GM23338 (cell line): ENCODE data around the gene OTUB2. TPM values are rescaled to one million over a fixed set of nuclear protein-coding genes. Genes with fewer than 3 reads are reported as not detected.

Source experiments
- ATAC-seq: fragments of 200-7000 bp; cut with Tn5 transposase; 3 replicates; pipeline ENCODE4 v1.9.1; 2020
- DNase-seq: peaks from one replicate; pipeline ENCODE4 v3.0.0-alpha.2; 2015; ENCODE audit warnings: low spot score
- H2AFZ ChIP-seq: fragments of 200-600 bp; sonication (generic); 2 replicates; pipeline ENCODE4 v1.8.0; 2016; ENCODE audit warnings: antibody characterized with exemption, mild to moderate bottlenecking, moderate library complexity
- H3F3A ChIP-seq: fragments of 200-600 bp; sonication (generic); replicated peaks from 2 replicates; pipeline ENCODE4 v1.8.0; 2017; ENCODE audit warnings: antibody characterized with exemption, mixed run types, low read depth
- H3K27ac ChIP-seq: fragments of 200-600 bp; sonication (generic); 2 replicates; pipeline ENCODE4 v1.6.1; 2016; ENCODE audit warnings: low read depth
- H3K27me3 ChIP-seq: fragments of 200-600 bp; sonication (generic); 2 replicates; pipeline ENCODE4 v1.8.0; 2016; ENCODE audit warnings: mild to moderate bottlenecking, mixed run types, moderate library complexity; ENCODE audit not compliant: insufficient read depth
- H3K36me3 ChIP-seq: fragments of 200-600 bp; sonication (generic); 2 replicates; pipeline ENCODE4 v1.8.0; 2016; ENCODE audit warnings: mild to moderate bottlenecking; ENCODE audit not compliant: insufficient read depth
- H3K4me1 ChIP-seq: fragments of 200-600 bp; sonication (generic); 2 replicates; pipeline ENCODE4 v1.8.0; 2016; ENCODE audit warnings: mild to moderate bottlenecking, moderate library complexity; ENCODE audit not compliant: insufficient read depth
- H3K4me2 ChIP-seq: fragments of 200-600 bp; sonication (generic); 2 replicates; pipeline ENCODE4 v1.7.1; 2017; ENCODE audit warnings: mixed run types
- H3K4me3 ChIP-seq: fragments of 200-600 bp; sonication (generic); 2 replicates; pipeline ENCODE4 v1.6.1; 2016; ENCODE audit warnings: mixed run types
- H3K79me2 ChIP-seq: fragments of 200-600 bp; sonication (generic); replicated peaks from 2 replicates; pipeline ENCODE4 v1.8.0; 2017; ENCODE audit warnings: mild to moderate bottlenecking; ENCODE audit not compliant: insufficient read depth
- H3K9me2 ChIP-seq: fragments of 200-600 bp; sonication (generic); 2 replicates; pipeline ENCODE4 v1.8.0; 2017; ENCODE audit not compliant: insufficient read depth
- H4K20me1 ChIP-seq: fragments of 200-600 bp; sonication (generic); replicated peaks from 2 replicates; pipeline ENCODE4 v1.8.0; 2017; ENCODE audit warnings: mild to moderate bottlenecking; ENCODE audit not compliant: insufficient read depth
- H3K27ac Mint-ChIP-seq: 2 replicates; pipeline ENCODE4 v1.8.0; 2020; ENCODE audit warnings: inconsistent platforms, mild to moderate bottlenecking, moderate library complexity, mixed read lengths
- H3K27me3 Mint-ChIP-seq: 3 replicates; pipeline ENCODE4 v1.8.0; 2022; ENCODE audit warnings: low read depth, mild to moderate bottlenecking, moderate library complexity, mixed read lengths, inconsistent platforms; ENCODE audit not compliant: insufficient read depth, poor library complexity
- H3K36me3 Mint-ChIP-seq: 3 replicates; pipeline ENCODE4 v1.8.0; 2021; ENCODE audit warnings: low read depth, mild to moderate bottlenecking, inconsistent platforms, moderate library complexity, mixed read lengths
- H3K4me1 Mint-ChIP-seq: 3 replicates; pipeline ENCODE4 v1.8.0; 2020; ENCODE audit warnings: mild to moderate bottlenecking, inconsistent platforms, mixed read lengths
- H3K4me3 Mint-ChIP-seq: 3 replicates; pipeline ENCODE4 v1.8.0; 2021; ENCODE audit warnings: moderate library complexity, mild to moderate bottlenecking, inconsistent platforms, mixed read lengths
- H3K9me3 Mint-ChIP-seq: 3 replicates; pipeline ENCODE4 v1.8.0; 2020; ENCODE audit warnings: moderate library complexity, mild to moderate bottlenecking, inconsistent platforms, mixed read lengths
- CREB1 ChIP-seq: fragments of 250-450 bp; sonication (Bioruptor Pico); IDR thresholded peaks from 2 replicates; pipeline ENCODE4 v1.5.0; 2020; ENCODE audit warnings: low read depth, mild to moderate bottlenecking, moderate library complexity
- JUNB ChIP-seq: IDR thresholded peaks from one replicate; pipeline ENCODE4 v1.6.1; 2016; ENCODE audit warnings: antibody characterized with exemption; ENCODE audit not compliant: unreplicated experiment
- NANOG ChIP-seq: IDR thresholded peaks from 2 replicates; pipeline ENCODE4 v1.6.1; 2016; ENCODE audit warnings: antibody characterized with exemption, borderline replicate concordance
- POLR2AphosphoS5 ChIP-seq: IDR thresholded peaks from 2 replicates; pipeline ENCODE4 v1.6.1; 2016; ENCODE audit warnings: antibody characterized with exemption, low read depth
- STAT1 ChIP-seq: IDR thresholded peaks from one replicate; pipeline ENCODE4 v1.6.1; 2016; ENCODE audit warnings: antibody characterized with exemption; ENCODE audit not compliant: unreplicated experiment
- ZNF114 ChIP-seq: fragments of 250-450 bp; sonication (Bioruptor Pico); IDR thresholded peaks from 2 replicates; pipeline ENCODE4 v1.5.0; 2020; ENCODE audit warnings: mild to moderate bottlenecking, moderate library complexity
- polyA plus RNA-seq: library from polyadenylated mRNA; unstranded; fragments of >200 nt; fragmentation: Nextera tagmentation; extraction: Ambion mirVana; gene quantifications from 2 replicates; pipeline ENCODE4 v1.2.1, GENCODE V29; 2016
- total RNA-seq: library from RNA; depleted of rRNA; stranded (reverse); fragments of >200 nt; shearing (Covaris generic); gene quantifications from 2 replicates; pipeline ENCODE4 v1.2.3, GENCODE V29; 2014
- TF ChIP-seq, protein P1 (sequence below), 2 experiments: fragments of 200-600 bp in 1 of 2; sonication (generic) in 1 of 2; conservative IDR thresholded peaks; 2 replicates each; pipeline versions ENCODE4 v1.5.1 to v1.6.1; 2016 to 2017; ENCODE audit warnings: antibody characterized with exemption in 2 of 2, low read depth in 2 of 2, mild to moderate bottlenecking in 2 of 2, moderate library complexity in 1 of 2
- TF ChIP-seq, protein P2 (sequence below): IDR thresholded peaks from one replicate; pipeline ENCODE4 v1.6.1; 2018; ENCODE audit warnings: antibody characterized with exemption; ENCODE audit not compliant: unreplicated experiment

OTUB2 gene
- total and polyA plus RNA-seq, 2 experiments from 2014 or later: 2.1 to 4.1 TPM

DNA sequence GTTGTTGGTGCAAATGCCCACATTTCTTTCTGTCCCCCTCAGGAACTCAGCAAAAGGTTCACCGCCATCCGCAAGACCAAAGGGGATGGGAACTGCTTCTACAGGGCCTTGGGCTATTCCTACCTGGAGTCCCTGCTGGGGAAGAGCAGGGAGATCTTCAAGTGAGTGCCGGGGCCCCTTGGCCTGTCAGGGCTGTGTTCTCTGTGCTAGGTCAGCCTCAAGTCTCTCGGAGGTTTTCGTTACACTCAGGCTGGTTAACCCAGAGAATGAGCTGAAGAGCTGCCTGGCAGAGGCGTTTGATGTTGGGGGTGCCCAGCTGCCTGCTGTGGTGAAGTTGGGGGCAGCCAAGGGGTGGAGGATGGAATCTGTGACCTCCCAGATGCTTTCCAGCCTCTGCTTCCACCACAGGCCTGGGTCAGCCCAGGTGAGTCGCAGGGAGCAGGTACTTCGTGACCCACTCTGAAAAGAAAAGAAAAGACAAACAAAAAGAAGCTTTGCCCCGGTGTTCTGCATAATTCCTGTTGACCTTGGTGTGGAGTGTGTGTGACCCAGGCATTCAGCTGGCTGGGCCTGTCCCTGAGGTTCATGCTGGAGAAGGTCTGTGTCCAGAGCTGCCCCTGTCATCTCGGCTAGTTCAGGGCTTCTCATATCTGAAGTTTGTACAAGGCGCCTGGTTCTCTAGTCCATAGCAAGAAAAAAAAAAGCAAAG lies 12.9 kb downstream of the OTUB2 start (continued):
- TF ChIP-seq, protein P1, sequence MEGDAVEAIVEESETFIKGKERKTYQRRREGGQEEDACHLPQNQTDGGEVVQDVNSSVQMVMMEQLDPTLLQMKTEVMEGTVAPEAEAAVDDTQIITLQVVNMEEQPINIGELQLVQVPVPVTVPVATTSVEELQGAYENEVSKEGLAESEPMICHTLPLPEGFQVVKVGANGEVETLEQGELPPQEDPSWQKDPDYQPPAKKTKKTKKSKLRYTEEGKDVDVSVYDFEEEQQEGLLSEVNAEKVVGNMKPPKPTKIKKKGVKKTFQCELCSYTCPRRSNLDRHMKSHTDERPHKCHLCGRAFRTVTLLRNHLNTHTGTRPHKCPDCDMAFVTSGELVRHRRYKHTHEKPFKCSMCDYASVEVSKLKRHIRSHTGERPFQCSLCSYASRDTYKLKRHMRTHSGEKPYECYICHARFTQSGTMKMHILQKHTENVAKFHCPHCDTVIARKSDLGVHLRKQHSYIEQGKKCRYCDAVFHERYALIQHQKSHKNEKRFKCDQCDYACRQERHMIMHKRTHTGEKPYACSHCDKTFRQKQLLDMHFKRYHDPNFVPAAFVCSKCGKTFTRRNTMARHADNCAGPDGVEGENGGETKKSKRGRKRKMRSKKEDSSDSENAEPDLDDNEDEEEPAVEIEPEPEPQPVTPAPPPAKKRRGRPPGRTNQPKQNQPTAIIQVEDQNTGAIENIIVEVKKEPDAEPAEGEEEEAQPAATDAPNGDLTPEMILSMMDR (conservative IDR thresholded peaks at IDR 0.05; ENCODE audit: low read depth in 2 of 2): no peak
- TF ChIP-seq, protein P2, sequence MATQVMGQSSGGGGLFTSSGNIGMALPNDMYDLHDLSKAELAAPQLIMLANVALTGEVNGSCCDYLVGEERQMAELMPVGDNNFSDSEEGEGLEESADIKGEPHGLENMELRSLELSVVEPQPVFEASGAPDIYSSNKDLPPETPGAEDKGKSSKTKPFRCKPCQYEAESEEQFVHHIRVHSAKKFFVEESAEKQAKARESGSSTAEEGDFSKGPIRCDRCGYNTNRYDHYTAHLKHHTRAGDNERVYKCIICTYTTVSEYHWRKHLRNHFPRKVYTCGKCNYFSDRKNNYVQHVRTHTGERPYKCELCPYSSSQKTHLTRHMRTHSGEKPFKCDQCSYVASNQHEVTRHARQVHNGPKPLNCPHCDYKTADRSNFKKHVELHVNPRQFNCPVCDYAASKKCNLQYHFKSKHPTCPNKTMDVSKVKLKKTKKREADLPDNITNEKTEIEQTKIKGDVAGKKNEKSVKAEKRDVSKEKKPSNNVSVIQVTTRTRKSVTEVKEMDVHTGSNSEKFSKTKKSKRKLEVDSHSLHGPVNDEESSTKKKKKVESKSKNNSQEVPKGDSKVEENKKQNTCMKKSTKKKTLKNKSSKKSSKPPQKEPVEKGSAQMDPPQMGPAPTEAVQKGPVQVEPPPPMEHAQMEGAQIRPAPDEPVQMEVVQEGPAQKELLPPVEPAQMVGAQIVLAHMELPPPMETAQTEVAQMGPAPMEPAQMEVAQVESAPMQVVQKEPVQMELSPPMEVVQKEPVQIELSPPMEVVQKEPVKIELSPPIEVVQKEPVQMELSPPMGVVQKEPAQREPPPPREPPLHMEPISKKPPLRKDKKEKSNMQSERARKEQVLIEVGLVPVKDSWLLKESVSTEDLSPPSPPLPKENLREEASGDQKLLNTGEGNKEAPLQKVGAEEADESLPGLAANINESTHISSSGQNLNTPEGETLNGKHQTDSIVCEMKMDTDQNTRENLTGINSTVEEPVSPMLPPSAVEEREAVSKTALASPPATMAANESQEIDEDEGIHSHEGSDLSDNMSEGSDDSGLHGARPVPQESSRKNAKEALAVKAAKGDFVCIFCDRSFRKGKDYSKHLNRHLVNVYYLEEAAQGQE: no peak
- TF ChIP-seq NANOG (no peak), JUNB (no peak), POLR2AphosphoS5 (no peak)

DNA sequence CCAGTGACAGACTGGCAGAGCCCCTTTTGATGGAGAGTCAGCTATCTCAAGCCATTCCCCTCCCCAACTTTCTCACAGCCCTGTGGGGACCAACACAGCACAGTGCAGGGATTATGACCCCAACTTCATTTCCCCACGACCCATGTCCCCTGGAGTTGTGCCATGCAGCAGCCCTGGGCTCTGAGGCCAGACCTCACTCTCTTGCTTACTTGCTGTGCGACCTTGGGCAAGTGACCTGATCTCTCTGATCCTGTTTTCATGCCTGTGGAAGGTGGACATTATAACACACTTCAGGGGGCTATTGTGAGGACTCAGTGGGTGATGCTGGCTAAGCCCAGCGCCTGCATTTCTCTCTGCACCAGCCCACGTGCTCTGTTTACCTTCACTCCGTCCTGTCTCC lies 14.1 kb downstream of the OTUB2 start:
- TF ChIP-seq JUNB: no peak
- no peak for TF ChIP-seq STAT1
- TF ChIP-seq ZNF114 (CRISPR knock-in tag): no peak
- no peak for TF ChIP-seq CREB1
- no peak for TF ChIP-seq POLR2AphosphoS5
- TF ChIP-seq, protein P1 (conservative IDR thresholded peaks at IDR 0.05; ENCODE audit: low read depth in 2 of 2): no peak
- TF ChIP-seq NANOG: no peak
- Histone ChIP-seq H3K79me2 (no peaks in the 10 kb centered on the region), H2AFZ (no peak overlapping the region), H3K27me3 (no peaks in the 10 kb centered on the region), H3K9me2 (no peaks in the 10 kb centered on the region), H3F3A (no peaks in the 10 kb centered on the region), H3K4me3 (no peak overlapping the region), H3K36me3 (no peaks in the 10 kb centered on the region), H3K4me1 (no peaks in the 10 kb centered on the region), H3K27ac (no peak overlapping the region), H4K20me1 (no peaks in the 10 kb centered on the region), H3K4me2 (no peak overlapping the region)
- H3K36me3 Mint-ChIP-seq: peaks cover 8% of the 10 kb centered on the region; the same call in 1 of the 3 replicates
- ATAC-seq (no peak), DNase-seq (no peak)
- peaks cover 8% of the 10 kb centered on the region; the same call in 2 of the 3 replicates for H3K4me1 Mint-ChIP-seq
- no peak overlapping the region for H3K27ac Mint-ChIP-seq
- H3K9me3 Mint-ChIP-seq: no peaks in the 10 kb centered on the region; the same call in 2 of the 3 replicates
- H3K4me3 Mint-ChIP-seq: no peak overlapping the region
- H3K27me3 Mint-ChIP-seq: peaks cover 18% of the 10 kb centered on the region
